Trophoblast cell (in vitro differentiated cells and primary cell): ENCODE data around the gene UBE2J2.

Experiments
- DNase-seq, 2 donors: peaks; one replicate each; pipeline ENCODE4 v3.0.0-alpha.2; 2016
- H2AFZ ChIP-seq: 2 replicates; pipeline ENCODE4 v1.6.1; 2013; ENCODE audit warnings: low read length, moderate library complexity, mild to moderate bottlenecking; ENCODE audit not compliant: insufficient read depth, poor library complexity
- H2AK5ac ChIP-seq: 2 replicates; pipeline ENCODE4 v1.6.1; 2013; ENCODE audit warnings: mild to moderate bottlenecking, low read length
- H2BK120ac ChIP-seq: 2 replicates; pipeline ENCODE4 v1.6.1; 2013; ENCODE audit warnings: low read length, mild to moderate bottlenecking, moderate library complexity; ENCODE audit not compliant: insufficient read depth, poor library complexity
- H2BK12ac ChIP-seq: 2 replicates; pipeline ENCODE4 v1.6.1; 2013; ENCODE audit warnings: mild to moderate bottlenecking, low read length, moderate library complexity
- H2BK5ac ChIP-seq: 2 replicates; pipeline ENCODE4 v1.6.1; 2013; ENCODE audit warnings: low read length, low read depth, moderate library complexity, mild to moderate bottlenecking; ENCODE audit not compliant: poor library complexity
- H3K14ac ChIP-seq: 2 replicates; pipeline ENCODE4 v1.6.1; 2013; ENCODE audit warnings: mild to moderate bottlenecking, low read length
- H3K18ac ChIP-seq: 2 replicates; pipeline ENCODE4 v1.6.1; 2013; ENCODE audit warnings: mild to moderate bottlenecking, low read length
- H3K23ac ChIP-seq: 2 replicates; pipeline ENCODE4 v1.6.1; 2013; ENCODE audit warnings: low read length
- H3K27ac ChIP-seq: 2 replicates; pipeline ENCODE4 v1.5.1; 2013; ENCODE audit warnings: low read depth, mild to moderate bottlenecking, inconsistent platforms, low read length, moderate library complexity
- H3K27me3 ChIP-seq: 2 replicates; pipeline ENCODE4 v1.6.1; 2013; ENCODE audit warnings: inconsistent platforms, mild to moderate bottlenecking, low read length, moderate library complexity; ENCODE audit not compliant: insufficient read depth
- H3K36me3 ChIP-seq, 2 experiments: 1 replicate in 1 of 2; 2 replicates in 1 of 2; pipeline ENCODE4 v1.6.1; 2013; ENCODE audit warnings: low read length in 2 of 2, mild to moderate bottlenecking in 2 of 2, moderate library complexity in 1 of 2; ENCODE audit not compliant: insufficient read depth in 2 of 2, control insufficient read depth in 1 of 2
- H3K4ac ChIP-seq: 2 replicates; pipeline ENCODE4 v1.6.1; 2013; ENCODE audit warnings: low read depth, mild to moderate bottlenecking, low read length, moderate library complexity
- H3K4me1 ChIP-seq, 2 experiments: 1 replicate in 1 of 2; 2 replicates in 1 of 2; pipeline ENCODE4 v1.6.1; 2013; ENCODE audit warnings: low read length in 2 of 2, mild to moderate bottlenecking in 2 of 2, moderate library complexity in 1 of 2; ENCODE audit not compliant: insufficient read depth in 2 of 2, control insufficient read depth in 1 of 2
- H3K4me2 ChIP-seq: 2 replicates; pipeline ENCODE4 v1.6.1; 2013; ENCODE audit warnings: inconsistent platforms, mild to moderate bottlenecking, low read length, moderate library complexity
- H3K4me3 ChIP-seq: 2 replicates; pipeline ENCODE4 v1.5.1; 2013; ENCODE audit warnings: mild to moderate bottlenecking, low read depth, low read length, inconsistent platforms
- H3K79me1 ChIP-seq: one replicate; pipeline ENCODE4 v1.6.1; 2013; ENCODE audit warnings: low read length
- H3K79me2 ChIP-seq: 2 replicates; pipeline ENCODE4 v1.6.1; 2013; ENCODE audit warnings: low read length, mild to moderate bottlenecking; ENCODE audit not compliant: control insufficient read depth, insufficient read depth, poor library complexity
- H3K9ac ChIP-seq: 2 replicates; pipeline ENCODE4 v1.6.1; 2013; ENCODE audit warnings: mild to moderate bottlenecking, low read length
- H3K9me3 ChIP-seq: 2 replicates; pipeline ENCODE4 v1.6.1; 2013; ENCODE audit warnings: low read depth, mild to moderate bottlenecking, control low read depth, inconsistent platforms, low read length; ENCODE audit not compliant: insufficient read depth
- H4K12ac ChIP-seq: 2 replicates; pipeline ENCODE4 v1.6.1; 2013; ENCODE audit warnings: low read depth, mild to moderate bottlenecking, low read length, moderate library complexity
- H4K8ac ChIP-seq: 2 replicates; pipeline ENCODE4 v1.6.1; 2013; ENCODE audit warnings: low read depth, mild to moderate bottlenecking, low read length, moderate library complexity
- H4K91ac ChIP-seq: one replicate; pipeline ENCODE4 v1.6.1; 2013; ENCODE audit warnings: low read depth, mild to moderate bottlenecking, low read length, moderate library complexity
- WGBS: extraction: QIAGEN DNeasy Blood & Tissue Kit; methylation state at CpG from one replicate; pipeline ENCODE4 v1.1.7; 2013; ENCODE audit warnings: missing lambda C conversion rate; ENCODE audit not compliant: insufficient read length, insufficient coverage; ENCODE audit errors: extremely low coverage; 5-methylcytosine and 5-hydroxymethylcytosine counted together

The UBE2J2 gene

DNA sequence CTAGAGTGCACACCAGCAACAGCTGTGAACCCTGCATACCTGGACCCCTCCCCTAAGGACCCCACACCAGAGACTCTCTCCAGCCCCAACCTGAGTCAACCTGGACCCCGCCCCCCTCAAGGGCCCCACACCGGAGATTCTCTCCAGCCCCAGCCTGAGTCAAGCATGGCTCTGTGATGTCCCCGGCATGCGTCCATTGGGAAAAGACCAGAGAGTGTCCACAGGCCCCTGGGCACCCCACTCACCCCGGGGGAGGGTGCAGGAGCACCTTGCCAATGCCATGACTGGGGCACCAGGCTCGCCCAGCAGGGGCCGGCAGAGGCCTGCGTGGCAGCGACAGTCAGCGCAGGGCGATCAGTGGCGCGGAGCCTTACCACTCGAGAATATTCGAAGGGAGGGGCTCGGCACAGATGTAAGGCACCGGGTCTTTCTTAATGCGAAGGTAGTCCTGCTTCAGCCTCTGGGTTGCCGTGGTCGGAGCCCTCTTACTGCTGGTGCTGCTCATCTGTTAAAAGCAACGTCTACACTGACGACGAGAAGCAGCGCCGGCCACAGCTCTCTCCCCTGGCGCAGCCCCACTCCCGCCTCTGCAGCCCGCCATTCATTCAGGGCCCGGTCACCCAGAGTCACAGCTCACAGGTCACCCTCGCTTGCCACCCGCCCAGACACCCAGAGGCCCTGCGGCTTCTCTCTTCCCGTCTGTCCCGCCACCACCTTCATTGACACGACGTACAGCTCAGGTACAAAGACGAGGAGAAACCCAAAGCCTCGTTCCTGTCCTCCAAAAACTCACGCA, 6.0 kb downstream of the UBE2J2 start:
- no peaks in the 10 kb centered on the region for H3K79me1 ChIP-seq
- no peak overlapping the region for H3K4ac ChIP-seq
- H3K4me1 ChIP-seq, result peaks cover 6 to 16% of the 10 kb centered on the region in 2 experiments
- DNase-seq, result no peak
- no peak overlapping the region for H2BK120ac ChIP-seq
- H3K18ac ChIP-seq, result no peak overlapping the region
- H3K9me3 ChIP-seq, result peaks cover 4% of the 10 kb centered on the region
- no peak overlapping the region for H3K9ac ChIP-seq
- no peak overlapping the region for H4K8ac ChIP-seq
- no peak overlapping the region for H3K23ac ChIP-seq
- peaks cover 46 to 58% of the 10 kb centered on the region in 2 experiments for H3K36me3 ChIP-seq
- H2AFZ ChIP-seq, result no peak overlapping the region
- no peak overlapping the region for H3K4me3 ChIP-seq
- H4K12ac ChIP-seq, result no peak overlapping the region
- H2BK5ac ChIP-seq, result no peak overlapping the region
- no peak overlapping the region for H3K27ac ChIP-seq
- no peak overlapping the region for H3K14ac ChIP-seq
- H3K4me2 ChIP-seq, result no peak overlapping the region
- H3K27me3 ChIP-seq, result no peaks in the 10 kb centered on the region
- H2BK12ac ChIP-seq, result no peak overlapping the region
- H4K91ac ChIP-seq, result no peak overlapping the region
- no peak overlapping the region for H2AK5ac ChIP-seq
- peaks cover 13% of the 10 kb centered on the region for H3K79me2 ChIP-seq
- WGBS, result no CpG with 5 or more reads among the region's 39 CpGs

- H2AFZ ChIP-seq, result no peak overlapping the region
- no peak overlapping the region for H3K18ac ChIP-seq
- H3K79me2 ChIP-seq, result no peaks in the 10 kb centered on the region
- H2BK5ac ChIP-seq, result no peak overlapping the region
- H3K36me3 ChIP-seq, result peaks cover 64 to 70% of the 10 kb centered on the region in 2 experiments
- H3K4me2 ChIP-seq, result no peak overlapping the region
- H3K4ac ChIP-seq, result no peak overlapping the region
- no peak overlapping the region for H2BK120ac ChIP-seq
- no peak overlapping the region for H4K12ac ChIP-seq
- peaks cover 0 to 4% of the 10 kb centered on the region in 2 experiments for H3K4me1 ChIP-seq
- no peak overlapping the region for H2BK12ac ChIP-seq
- no CpG with 5 or more reads among the region's 10 CpGs for WGBS
- DNase-seq, result peak; percentile 61 to 67
- H3K9me3 ChIP-seq, result no peaks in the 10 kb centered on the region
- H3K4me3 ChIP-seq, result no peak overlapping the region
- H3K27me3 ChIP-seq, result no peaks in the 10 kb centered on the region
- H3K79me1 ChIP-seq, result no peaks in the 10 kb centered on the region
- H2AK5ac ChIP-seq, result no peak overlapping the region
- no peak overlapping the region for H4K8ac ChIP-seq
- no peak overlapping the region for H3K23ac ChIP-seq
- H3K9ac ChIP-seq, result no peak overlapping the region
- H4K91ac ChIP-seq, result no peak overlapping the region
- no peak overlapping the region for H3K27ac ChIP-seq
- no peak overlapping the region for H3K14ac ChIP-seq
These were observed 8.8 kb downstream of the UBE2J2 start for GRCh38 chr1:1264868-1265272.

- H3K4me2 ChIP-seq, result no peak overlapping the region
- no peak overlapping the region for H2BK12ac ChIP-seq
- no peak overlapping the region for H3K9ac ChIP-seq
- no CpG with 5 or more reads among the region's 9 CpGs for WGBS
- no peak overlapping the region for H3K23ac ChIP-seq
- H3K4me1 ChIP-seq, result peaks cover 0 to 4% of the 10 kb centered on the region in 2 experiments
- no peak overlapping the region for H4K8ac ChIP-seq
- no peak overlapping the region for H3K4ac ChIP-seq
- no peak overlapping the region for H3K18ac ChIP-seq
- no peak overlapping the region for H3K14ac ChIP-seq
- H2AFZ ChIP-seq, result no peak overlapping the region
- peaks cover 2% of the 10 kb centered on the region for H3K9me3 ChIP-seq
- H3K36me3 ChIP-seq, result peaks cover 72 to 77% of the 10 kb centered on the region in 2 experiments
- H3K27ac ChIP-seq, result no peak overlapping the region
- H4K91ac ChIP-seq, result no peak overlapping the region
- no peak overlapping the region for H2AK5ac ChIP-seq
- no peaks in the 10 kb centered on the region for H3K79me1 ChIP-seq
- no peak overlapping the region for H2BK5ac ChIP-seq
- DNase-seq, result no peak
- no peaks in the 10 kb centered on the region for H3K79me2 ChIP-seq
- no peaks in the 10 kb centered on the region for H3K27me3 ChIP-seq
- H3K4me3 ChIP-seq, result no peak overlapping the region
- no peak overlapping the region for H2BK120ac ChIP-seq
- no peak overlapping the region for H4K12ac ChIP-seq
These were observed 9.6 kb downstream of the UBE2J2 start for GRCh38 chr1:1264026-1264425.

- H3K4me2 ChIP-seq, result no peak overlapping the region
- no peak overlapping the region for H2BK5ac ChIP-seq
- H2AK5ac ChIP-seq, result no peak overlapping the region
- no peak overlapping the region for H4K91ac ChIP-seq
- no peak overlapping the region for H3K27ac ChIP-seq
- H3K14ac ChIP-seq, result no peak overlapping the region
- H3K79me2 ChIP-seq, result no peaks in the 10 kb centered on the region
- H3K4me3 ChIP-seq, result no peak overlapping the region
- H3K79me1 ChIP-seq, result no peaks in the 10 kb centered on the region
- no peak overlapping the region for H3K9ac ChIP-seq
- no peak overlapping the region for H3K23ac ChIP-seq
- peaks cover 71 to 74% of the 10 kb centered on the region in 2 experiments for H3K36me3 ChIP-seq
- H2BK120ac ChIP-seq, result no peak overlapping the region
- H4K12ac ChIP-seq, result no peak overlapping the region
- whole genome bisulfite sequencing, result no CpG with 5 or more reads among the region's 8 CpGs
- peaks cover 5% of the 10 kb centered on the region for H3K9me3 ChIP-seq
- no peak overlapping the region for H3K18ac ChIP-seq
- H3K4ac ChIP-seq, result no peak overlapping the region
- no peak overlapping the region for H4K8ac ChIP-seq
- no peak for DNase-seq
- no peak overlapping the region for H2AFZ ChIP-seq
- H3K4me1 ChIP-seq, result peaks cover 0 to 4% of the 10 kb centered on the region in 2 experiments
- no peaks in the 10 kb centered on the region for H3K27me3 ChIP-seq
- no peak overlapping the region for H2BK12ac ChIP-seq
These were observed 10.9 kb downstream of the UBE2J2 start for GRCh38 chr1:1262758-1263157.
